ENCODE data around the gene GMFB. TPM values are rescaled to one million over a fixed set of nuclear protein-coding genes. Genes with fewer than 3 reads are reported as not detected.
A peak's percentile ranks its signal among the peaks of the same experiment; 100 is the strongest.

GMFB gene
- total RNA-seq, 1 experiment from 2014 or later, result 79.2 TPM

DNA sequence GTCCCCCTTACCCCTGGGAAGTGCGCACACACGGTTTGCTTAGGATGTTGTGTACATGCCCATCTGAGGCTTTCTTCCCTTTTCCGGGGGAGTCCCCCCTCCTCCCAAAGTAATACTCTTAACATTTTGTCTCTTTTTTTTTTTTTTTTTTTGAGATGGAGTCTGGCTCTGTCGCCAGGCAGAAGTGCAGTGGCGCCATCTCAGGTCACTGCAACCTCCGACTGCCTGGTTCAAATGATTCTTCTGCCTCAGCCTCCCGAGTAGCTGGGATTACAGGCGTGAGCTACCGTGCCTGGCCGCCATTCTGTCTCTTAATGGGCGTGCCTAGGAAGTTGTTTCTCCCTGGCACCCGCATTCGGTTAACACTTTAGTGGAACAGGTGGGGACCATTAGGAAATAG, 4.5 kb upstream of the GMFB start:
- Histone ChIP-seq H3K27ac (ENCODE audit: insufficient read length, low read depth, low read length) (no peak overlapping the region), H3K4me2 (ENCODE audit: insufficient read depth, insufficient read length, low read length) (no peak overlapping the region), H2BK120ac (ENCODE audit: low read depth, low read length, poor library complexity, severe bottlenecking) (no peak overlapping the region), H2BK12ac (ENCODE audit: insufficient read length, low read depth, low read length) (no peak overlapping the region), H3K56ac (ENCODE audit: insufficient read length, low read depth, low read length) (no peak overlapping the region), H3K27me3 (ENCODE audit: insufficient read depth, low read length) (no peaks in the 10 kb centered on the region), H3K14ac (ENCODE audit: insufficient read depth, low read length) (no peak overlapping the region), H3K18ac (ENCODE audit: insufficient read length, low read depth, low read length) (no peak overlapping the region), H3K23me2 (ENCODE audit: insufficient read length, low read depth, low read length, poor library complexity, severe bottlenecking) (peaks cover 4% of the 10 kb centered on the region), H4K20me1 (ENCODE audit: control insufficient read depth, insufficient read depth, insufficient read length) (no peaks in the 10 kb centered on the region), H3K23ac (ENCODE audit: insufficient read length, low read depth, low read length) (no peak overlapping the region), H3T11ph (ENCODE audit: low read length) (no peak overlapping the region), H4K91ac (ENCODE audit: insufficient read length, low read depth, low read length) (no peak overlapping the region), H3K9me3 (ENCODE audit: control insufficient read depth, low read depth, low read length) (no peaks in the 10 kb centered on the region), H2AFZ (ENCODE audit: low read length) (peak overlapping the region; percentile 94), H3K79me1 (ENCODE audit: insufficient read depth, low read depth, low read length, poor library complexity, severe bottlenecking) (no peaks in the 10 kb centered on the region), H4K8ac (replicated peaks; ENCODE audit: insufficient read length, low read depth, low read length) (no peak overlapping the region), H3K9ac (ENCODE audit: extremely low read depth, insufficient read length, low read length) (no peak overlapping the region), H2BK20ac (ENCODE audit: low read depth, low read length, poor library complexity, severe bottlenecking) (no peak overlapping the region), H4K5ac (ENCODE audit: insufficient read length, low read depth, low read length) (no peak overlapping the region), H3K4me1 (ENCODE audit: insufficient read depth, low read length) (no peaks in the 10 kb centered on the region), H2BK5ac (ENCODE audit: insufficient read length, low read length) (no peak overlapping the region), H2AK5ac (ENCODE audit: insufficient read length, low read length) (no peak overlapping the region), H2BK15ac (ENCODE audit: low read depth, low read length) (no peak overlapping the region), H3K79me2 (ENCODE audit: insufficient read depth, low read length) (no peaks in the 10 kb centered on the region), H3K4ac (ENCODE audit: low read depth, low read length) (no peak overlapping the region)
- H3K27me3 Mint-ChIP-seq (ENCODE audit: low read depth), result no peaks in the 10 kb centered on the region
- no CpG with 5 or more reads among the region's 13 CpGs for WGBS (ENCODE audit: extremely low coverage, insufficient read length, low lambda C conversion rate)
- no peaks in the 10 kb centered on the region; a peak in 1 of 7 replicates for H3K36me3 Mint-ChIP-seq (ENCODE audit: insufficient read depth in 1 of 3, low read depth in 3 of 3)
- no peak overlapping the region for H3K27ac Mint-ChIP-seq
- H3K9me3 Mint-ChIP-seq, result no peaks in the 10 kb centered on the region; a peak in 1 of 5 replicates
- peak; percentile 78 for DNase-seq
- TF ChIP-seq, protein P1, sequence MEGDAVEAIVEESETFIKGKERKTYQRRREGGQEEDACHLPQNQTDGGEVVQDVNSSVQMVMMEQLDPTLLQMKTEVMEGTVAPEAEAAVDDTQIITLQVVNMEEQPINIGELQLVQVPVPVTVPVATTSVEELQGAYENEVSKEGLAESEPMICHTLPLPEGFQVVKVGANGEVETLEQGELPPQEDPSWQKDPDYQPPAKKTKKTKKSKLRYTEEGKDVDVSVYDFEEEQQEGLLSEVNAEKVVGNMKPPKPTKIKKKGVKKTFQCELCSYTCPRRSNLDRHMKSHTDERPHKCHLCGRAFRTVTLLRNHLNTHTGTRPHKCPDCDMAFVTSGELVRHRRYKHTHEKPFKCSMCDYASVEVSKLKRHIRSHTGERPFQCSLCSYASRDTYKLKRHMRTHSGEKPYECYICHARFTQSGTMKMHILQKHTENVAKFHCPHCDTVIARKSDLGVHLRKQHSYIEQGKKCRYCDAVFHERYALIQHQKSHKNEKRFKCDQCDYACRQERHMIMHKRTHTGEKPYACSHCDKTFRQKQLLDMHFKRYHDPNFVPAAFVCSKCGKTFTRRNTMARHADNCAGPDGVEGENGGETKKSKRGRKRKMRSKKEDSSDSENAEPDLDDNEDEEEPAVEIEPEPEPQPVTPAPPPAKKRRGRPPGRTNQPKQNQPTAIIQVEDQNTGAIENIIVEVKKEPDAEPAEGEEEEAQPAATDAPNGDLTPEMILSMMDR (conservative IDR thresholded peaks at IDR 0.05), result peak; percentile 47
- H3K4me3 Mint-ChIP-seq, result no peak overlapping the region
- peaks cover 22 to 26% of the 10 kb centered on the region in 2 experiments for H3K4me1 Mint-ChIP-seq
